ENCODE results near the gene NKAIN1.

DNA sequence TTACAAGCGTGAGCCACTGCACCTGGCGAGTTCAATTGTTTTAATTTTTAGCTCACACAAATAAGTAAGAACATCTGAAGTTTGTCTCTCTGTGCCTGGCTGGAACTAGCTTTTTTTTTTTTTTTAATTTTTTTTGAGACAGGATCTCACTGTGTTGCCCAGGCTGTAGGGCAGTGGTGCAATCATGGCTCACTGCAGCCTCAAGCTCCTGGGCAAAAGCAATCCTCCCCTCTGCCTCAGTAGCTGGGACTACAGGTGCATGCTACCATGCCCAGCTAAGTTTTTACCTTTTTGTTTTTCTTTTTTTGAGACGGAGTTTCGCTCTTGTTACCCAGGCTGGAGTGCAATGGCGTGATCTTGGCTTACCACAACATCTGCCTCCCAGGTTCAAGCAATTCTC lies 7.9 kb downstream of the NKAIN1 start:
- TF ChIP-seq CTCF (IDR thresholded peaks at IDR 0.05) (no peak), POLR2A (IDR thresholded peaks at IDR 0.05) (no peak)

Data from uterus (tissue), 2 donors.